Dendritic cell treated with granulocyte-macrophage colony-stimulating factor and Interleukin-4, amounts not matched to agents 40 ng/mL and 50 ng/mL, for 4 days (primary cell): ENCODE results near the gene AFM.

Experiments
- H3K27ac Mint-ChIP-seq: one replicate; pipeline ENCODE4 v1.8.0; 2022; ENCODE audit warnings: mild to moderate bottlenecking, mixed read lengths
- H3K27me3 Mint-ChIP-seq: one replicate; pipeline ENCODE4 v1.8.0; 2022; ENCODE audit warnings: mild to moderate bottlenecking, mixed read lengths
- H3K36me3 Mint-ChIP-seq: one replicate; pipeline ENCODE4 v1.8.0; 2022; ENCODE audit warnings: low read depth, mixed read lengths
- H3K4me1 Mint-ChIP-seq: one replicate; pipeline ENCODE4 v1.8.0; 2022; ENCODE audit warnings: low read depth, mixed read lengths
- H3K4me3 Mint-ChIP-seq: one replicate; pipeline ENCODE4 v1.8.0; 2022; ENCODE audit warnings: mild to moderate bottlenecking, moderate library complexity, mixed read lengths
- H3K9me3 Mint-ChIP-seq: one replicate; pipeline ENCODE4 v1.8.0; 2022; ENCODE audit warnings: mixed read lengths
- intact Hi-C: fragments of 100-400 bp; cut with micrococcal nuclease; formaldehyde crosslinking; loops from one replicate; pipeline ENCODE4 v1.15.0; 2022

Gene AFM

GRCh38 chr4:73481358-73481757 lies at the start of gene AFM:
TSS of gene AFM (plus strand) at chr4:73481745. CDS start at chr4:73481776, 31 bp downstream.
- Mint-ChIP-seq H3K4me1 (no peaks in the 10 kb centered on the region), H3K36me3 (no peaks in the 10 kb centered on the region), H3K27me3 (no peaks in the 10 kb centered on the region), H3K9me3 (peaks cover 14% of the 10 kb centered on the region), H3K27ac (no peak within 1 kb of the TSS), H3K4me3 (no peak within 1 kb of the TSS)
- intact Hi-C loops: no loop called here

- Mint-ChIP-seq H3K4me3 (no peak overlapping the region), H3K27me3 (no peaks in the 10 kb centered on the region), H3K36me3 (no peaks in the 10 kb centered on the region), H3K9me3 (no peaks in the 10 kb centered on the region), H3K27ac (no peak overlapping the region), H3K4me1 (no peaks in the 10 kb centered on the region)
- intact Hi-C loops: no loop called here
These were observed 49.8 kb upstream of the AFM start for GRCh38 chr4:73431813-73432168.

- no peaks in the 10 kb centered on the region for H3K27me3 Mint-ChIP-seq
- H3K9me3 Mint-ChIP-seq: no peaks in the 10 kb centered on the region
- H3K27ac Mint-ChIP-seq: no peak overlapping the region
- H3K4me3 Mint-ChIP-seq: no peak overlapping the region
- intact Hi-C loops: no loop called here
- H3K4me1 Mint-ChIP-seq: no peaks in the 10 kb centered on the region
- no peaks in the 10 kb centered on the region for H3K36me3 Mint-ChIP-seq
These were observed 49.2 kb upstream of the AFM start for GRCh38 chr4:73432169-73433000.

GRCh38 chr4:73433140-73433539 lies 48.4 kb upstream of the AFM start:
- Mint-ChIP-seq H3K4me1 (no peaks in the 10 kb centered on the region), H3K4me3 (no peak overlapping the region), H3K36me3 (no peaks in the 10 kb centered on the region), H3K9me3 (no peaks in the 10 kb centered on the region), H3K27me3 (no peaks in the 10 kb centered on the region), H3K27ac (no peak overlapping the region)
- intact Hi-C loops: no loop called here

DNA sequence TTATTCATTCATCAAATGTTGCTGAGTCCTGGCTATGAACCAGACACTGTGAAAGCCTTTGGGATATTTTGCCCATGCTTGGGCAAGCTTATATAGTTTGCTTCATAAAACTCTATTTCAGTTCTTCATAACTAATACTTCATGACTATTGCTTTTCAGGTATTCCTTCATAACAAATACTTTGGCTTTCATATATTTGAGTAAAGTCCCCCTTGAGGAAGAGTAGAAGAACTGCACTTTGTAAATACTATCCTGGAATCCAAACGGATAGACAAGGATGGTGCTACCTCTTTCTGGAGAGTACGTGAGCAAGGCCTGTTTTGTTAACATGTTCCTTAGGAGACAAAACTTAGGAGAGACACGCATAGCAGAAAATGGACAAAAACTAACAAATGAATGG lies 47.2 kb upstream of the AFM start:
- intact Hi-C loops: no loop called here
- no peak overlapping the region for H3K27ac Mint-ChIP-seq
- no peaks in the 10 kb centered on the region for H3K27me3 Mint-ChIP-seq
- no peaks in the 10 kb centered on the region for H3K36me3 Mint-ChIP-seq
- no peak overlapping the region for H3K4me3 Mint-ChIP-seq
- H3K4me1 Mint-ChIP-seq: no peaks in the 10 kb centered on the region
- no peaks in the 10 kb centered on the region for H3K9me3 Mint-ChIP-seq

DNA sequence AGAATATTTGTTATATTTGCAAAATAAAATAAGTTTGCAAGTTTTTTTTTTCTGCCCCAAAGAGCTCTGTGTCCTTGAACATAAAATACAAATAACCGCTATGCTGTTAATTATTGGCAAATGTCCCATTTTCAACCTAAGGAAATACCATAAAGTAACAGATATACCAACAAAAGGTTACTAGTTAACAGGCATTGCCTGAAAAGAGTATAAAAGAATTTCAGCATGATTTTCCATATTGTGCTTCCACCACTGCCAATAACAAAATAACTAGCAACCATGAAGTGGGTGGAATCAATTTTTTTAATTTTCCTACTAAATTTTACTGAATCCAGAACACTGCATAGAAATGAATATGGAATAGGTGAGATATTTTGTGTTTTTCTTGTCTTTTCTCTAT lies 45.6 kb upstream of the AFM start, which contains the start of gene AFP:
Gene AFP, plus strand, starts transcription at position 238 of the 400 bp plus-strand sequence. Its CDS starts 42 bp downstream, at position 280.
- no peaks in the 10 kb centered on the region for H3K36me3 Mint-ChIP-seq

DNA sequence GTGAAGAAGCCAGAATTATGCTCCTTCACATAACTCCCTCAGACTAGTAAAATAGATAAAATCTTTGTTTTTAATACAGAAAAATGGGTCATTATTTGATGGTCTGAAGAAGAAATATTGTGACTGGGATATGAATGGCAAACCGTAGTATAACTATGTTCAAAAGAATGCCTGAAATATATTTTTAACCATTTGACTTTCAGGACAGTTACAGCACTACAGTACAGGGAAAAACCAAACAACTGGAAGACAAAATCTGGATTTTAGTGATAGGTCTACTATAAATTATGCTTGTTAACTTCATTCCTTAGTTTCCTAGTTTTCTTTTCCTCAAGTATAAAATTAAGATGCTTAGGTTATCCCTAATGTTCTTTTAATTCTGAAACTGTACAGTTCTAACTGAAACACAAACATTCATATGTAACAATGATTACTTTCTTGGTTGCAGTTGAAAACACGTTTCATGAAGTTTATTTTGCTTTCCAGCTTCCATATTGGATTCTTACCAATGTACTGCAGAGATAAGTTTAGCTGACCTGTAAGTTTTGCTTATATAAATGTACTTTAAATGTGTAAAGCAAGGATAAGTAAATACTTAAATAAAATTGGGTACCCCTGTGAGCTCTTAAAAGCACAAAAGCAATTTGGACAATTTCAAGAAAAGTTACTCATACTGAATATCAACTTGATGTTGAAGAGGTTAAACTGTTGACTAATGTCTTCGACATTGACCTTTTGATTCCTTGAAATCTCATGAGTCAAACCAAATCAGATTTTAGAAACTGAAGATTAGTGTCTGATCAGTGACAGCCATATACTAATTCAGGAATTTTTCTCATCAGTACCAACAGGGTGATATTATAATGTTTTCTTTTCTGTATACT lies 44.6 kb upstream of the AFM start:
- Mint-ChIP-seq H3K4me3 (no peak overlapping the region), H3K9me3 (no peaks in the 10 kb centered on the region), H3K36me3 (no peaks in the 10 kb centered on the region), H3K27me3 (no peaks in the 10 kb centered on the region), H3K4me1 (no peaks in the 10 kb centered on the region), H3K27ac (no peak overlapping the region)
- intact Hi-C loops: no loop called here

More for the DNA sequence above, 45.6 kb upstream of the AFM start, which contains the start of gene AFP:
- intact Hi-C loops: no loop called here
- no peak within 1 kb of the TSS for H3K4me3 Mint-ChIP-seq
- H3K27ac Mint-ChIP-seq: no peak within 1 kb of the TSS
- no peaks in the 10 kb centered on the region for H3K27me3 Mint-ChIP-seq
- no peaks in the 10 kb centered on the region for H3K9me3 Mint-ChIP-seq
- no peaks in the 10 kb centered on the region for H3K4me1 Mint-ChIP-seq

DNA sequence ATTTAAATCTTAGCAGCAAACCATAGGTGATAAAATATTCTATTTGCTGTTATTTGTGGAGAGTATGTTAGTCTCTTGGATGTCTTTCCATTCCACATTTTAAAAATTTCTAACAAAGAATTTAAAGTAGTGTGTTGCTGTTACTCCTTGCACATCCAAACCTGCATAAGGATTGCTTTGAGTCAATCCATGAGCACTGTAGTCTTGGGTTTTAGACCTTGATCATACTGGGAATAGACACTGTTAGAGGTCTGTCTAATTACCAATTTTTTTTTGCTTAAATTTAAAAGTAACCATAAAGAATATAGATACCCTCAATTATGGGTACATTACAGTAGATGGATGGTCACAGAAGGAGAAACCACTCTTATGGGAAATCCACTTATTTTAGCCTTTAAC lies 44.0 kb upstream of the AFM start:
- intact Hi-C loops: no loop called here
- Mint-ChIP-seq H3K4me3 (no peak overlapping the region), H3K36me3 (no peaks in the 10 kb centered on the region), H3K9me3 (no peaks in the 10 kb centered on the region), H3K27ac (no peak overlapping the region), H3K4me1 (no peaks in the 10 kb centered on the region), H3K27me3 (no peaks in the 10 kb centered on the region)

DNA sequence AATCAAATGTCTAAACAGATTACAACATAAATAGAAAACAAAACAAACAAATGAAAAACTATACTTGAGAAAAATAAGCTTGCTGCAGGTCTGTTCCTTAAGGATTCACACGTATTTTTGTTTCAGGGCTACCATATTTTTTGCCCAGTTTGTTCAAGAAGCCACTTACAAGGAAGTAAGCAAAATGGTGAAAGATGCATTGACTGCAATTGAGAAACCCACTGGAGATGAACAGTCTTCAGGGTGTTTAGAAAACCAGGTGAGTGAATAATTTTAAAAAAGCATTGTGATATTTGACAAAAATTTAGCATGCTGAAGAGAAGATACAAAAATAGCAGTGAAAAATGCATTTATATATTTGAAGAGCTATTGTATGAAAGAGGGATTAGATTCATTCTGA lies 43.5 kb upstream of the AFM start:
- intact Hi-C loops: no loop called here
- no peaks in the 10 kb centered on the region for H3K27me3 Mint-ChIP-seq
- H3K4me1 Mint-ChIP-seq: no peaks in the 10 kb centered on the region
- no peaks in the 10 kb centered on the region for H3K36me3 Mint-ChIP-seq
- no peak overlapping the region for H3K4me3 Mint-ChIP-seq
- H3K9me3 Mint-ChIP-seq: no peaks in the 10 kb centered on the region
- H3K27ac Mint-ChIP-seq: no peak overlapping the region

DNA sequence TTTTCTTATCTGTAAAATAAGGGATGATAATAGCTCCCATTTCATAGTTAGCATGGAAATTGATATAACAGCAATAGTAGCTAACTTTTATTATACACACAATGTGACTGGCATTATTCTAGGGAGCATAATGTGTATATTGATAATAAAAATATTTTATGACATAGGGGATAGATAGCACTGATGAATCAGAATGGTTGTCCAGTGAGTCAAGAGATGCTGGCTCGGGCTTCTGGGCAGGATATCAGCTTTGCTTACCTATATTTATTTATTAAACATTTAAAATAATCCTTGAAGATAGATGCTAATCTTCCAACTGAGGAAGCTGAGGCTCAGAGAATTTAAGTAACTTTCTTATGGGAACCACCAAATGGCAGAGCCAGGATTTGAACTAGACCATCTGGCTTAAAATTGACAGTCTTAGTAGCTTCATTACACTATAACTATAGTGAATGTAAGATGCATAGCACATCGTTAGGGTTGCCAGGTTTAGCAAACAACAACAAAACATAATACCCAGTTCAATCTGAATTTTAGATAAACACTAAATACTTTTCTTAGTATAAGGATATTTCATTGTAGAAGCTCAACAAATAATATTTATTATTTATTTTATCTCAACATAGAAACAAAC lies 42.8 kb upstream of the AFM start:
- H3K27me3 Mint-ChIP-seq: no peaks in the 10 kb centered on the region
- H3K4me3 Mint-ChIP-seq: no peak overlapping the region
- intact Hi-C loops: no loop called here
- H3K27ac Mint-ChIP-seq: no peak overlapping the region
- no peaks in the 10 kb centered on the region for H3K4me1 Mint-ChIP-seq
- no peaks in the 10 kb centered on the region for H3K9me3 Mint-ChIP-seq
- H3K36me3 Mint-ChIP-seq: no peaks in the 10 kb centered on the region

- Mint-ChIP-seq H3K36me3 (no peaks in the 10 kb centered on the region), H3K9me3 (no peaks in the 10 kb centered on the region), H3K27me3 (no peaks in the 10 kb centered on the region), H3K4me3 (no peak overlapping the region), H3K27ac (no peak overlapping the region), H3K4me1 (no peaks in the 10 kb centered on the region)
- intact Hi-C loops: no loop called here
These were observed 42.1 kb upstream of the AFM start for GRCh38 chr4:73439445-73439844.

GRCh38 chr4:73439991-73440390 lies 41.6 kb upstream of the AFM start:
- Mint-ChIP-seq H3K27me3 (no peaks in the 10 kb centered on the region), H3K4me1 (no peaks in the 10 kb centered on the region), H3K9me3 (no peaks in the 10 kb centered on the region), H3K36me3 (no peaks in the 10 kb centered on the region), H3K4me3 (no peak overlapping the region), H3K27ac (no peak overlapping the region)
- intact Hi-C loops: no loop called here

DNA sequence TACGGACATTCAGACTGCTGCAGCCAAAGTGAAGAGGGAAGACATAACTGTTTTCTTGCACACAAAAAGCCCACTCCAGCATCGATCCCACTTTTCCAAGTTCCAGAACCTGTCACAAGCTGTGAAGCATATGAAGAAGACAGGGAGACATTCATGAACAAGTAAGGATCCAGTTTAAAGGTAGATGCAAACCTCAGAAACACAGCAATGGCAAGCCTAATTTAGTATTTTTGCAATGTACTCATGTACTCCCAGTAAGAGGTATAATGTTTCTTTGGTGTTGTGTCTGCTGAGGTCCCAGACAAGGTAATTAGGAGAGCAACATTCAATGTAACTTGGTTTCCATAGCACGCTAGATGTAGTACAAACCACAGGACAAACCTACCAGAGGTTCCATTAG lies 40.9 kb upstream of the AFM start:
- intact Hi-C loops: no loop called here
- Mint-ChIP-seq H3K9me3 (no peaks in the 10 kb centered on the region), H3K36me3 (no peaks in the 10 kb centered on the region), H3K4me1 (no peaks in the 10 kb centered on the region), H3K27ac (no peak overlapping the region), H3K27me3 (no peaks in the 10 kb centered on the region), H3K4me3 (no peak overlapping the region)

DNA sequence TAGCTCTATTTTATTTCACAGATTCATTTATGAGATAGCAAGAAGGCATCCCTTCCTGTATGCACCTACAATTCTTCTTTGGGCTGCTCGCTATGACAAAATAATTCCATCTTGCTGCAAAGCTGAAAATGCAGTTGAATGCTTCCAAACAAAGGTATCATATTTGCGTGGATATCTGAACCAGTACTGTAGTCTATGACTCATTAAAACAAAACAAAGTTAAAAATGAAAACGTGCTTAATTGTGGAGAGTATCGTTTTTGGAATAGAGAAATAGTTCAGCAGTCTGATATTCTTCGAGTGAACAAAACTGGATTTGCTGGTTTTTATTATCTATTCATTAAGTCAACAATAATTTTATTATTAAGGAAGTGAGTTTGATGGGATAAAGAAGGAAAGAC lies 39.3 kb upstream of the AFM start:
- no peaks in the 10 kb centered on the region for H3K9me3 Mint-ChIP-seq
- no peaks in the 10 kb centered on the region for H3K36me3 Mint-ChIP-seq
- no peaks in the 10 kb centered on the region for H3K4me1 Mint-ChIP-seq
- H3K4me3 Mint-ChIP-seq: no peak overlapping the region
- no peaks in the 10 kb centered on the region for H3K27me3 Mint-ChIP-seq
- no peak overlapping the region for H3K27ac Mint-ChIP-seq
- intact Hi-C loops: no loop called here
